Fibroblast of skin of abdomen (primary cell): Measurements from ENCODE around the gene TOR2A.
A peak's percentile ranks its signal among the peaks of the same experiment; 100 is the strongest.

Experiments
- DNase-seq: peaks from one replicate; pipeline ENCODE4 v3.0.0-alpha.2; 2013

Gene TOR2A

DNA sequence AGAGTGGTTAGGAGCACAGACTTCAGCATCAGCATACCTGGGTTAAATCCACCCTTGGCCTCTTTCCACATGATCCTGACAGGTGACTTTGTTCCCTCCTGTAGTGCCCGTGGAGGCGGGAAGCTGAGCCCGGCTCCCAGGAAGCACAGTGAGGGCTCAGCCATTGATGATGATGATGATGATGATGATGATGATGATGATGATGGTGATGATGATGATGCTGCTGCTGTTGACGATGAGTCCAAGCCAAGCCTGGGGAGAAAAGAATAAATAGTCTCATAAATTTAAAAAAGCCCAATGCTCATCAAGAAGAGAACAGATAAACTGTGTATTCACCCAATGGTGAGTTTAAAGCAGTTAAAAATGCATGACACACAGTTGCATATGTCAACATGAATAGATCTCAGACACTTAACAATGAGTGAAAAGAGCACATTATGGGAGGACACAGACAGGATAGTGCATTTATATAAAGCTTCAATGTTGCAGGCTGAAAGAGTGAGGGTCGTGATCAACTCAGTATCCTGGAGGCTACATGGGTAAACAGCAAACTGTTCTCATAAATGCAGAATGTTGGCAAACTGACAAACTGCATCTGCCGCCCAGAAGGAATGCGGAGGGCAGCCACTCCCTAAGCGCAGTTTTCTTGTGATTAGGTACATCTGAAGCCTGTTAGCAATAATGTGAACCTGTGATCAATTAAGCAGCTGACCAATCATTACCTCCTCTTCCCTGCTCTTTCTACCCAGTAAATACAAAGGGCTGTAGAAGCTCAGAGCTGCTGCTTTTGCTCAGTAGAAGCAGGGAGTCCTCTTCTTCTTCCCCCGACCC lies 40.0 kb downstream of the TOR2A start:
- peak; percentile 70 for DNase-seq

DNA sequence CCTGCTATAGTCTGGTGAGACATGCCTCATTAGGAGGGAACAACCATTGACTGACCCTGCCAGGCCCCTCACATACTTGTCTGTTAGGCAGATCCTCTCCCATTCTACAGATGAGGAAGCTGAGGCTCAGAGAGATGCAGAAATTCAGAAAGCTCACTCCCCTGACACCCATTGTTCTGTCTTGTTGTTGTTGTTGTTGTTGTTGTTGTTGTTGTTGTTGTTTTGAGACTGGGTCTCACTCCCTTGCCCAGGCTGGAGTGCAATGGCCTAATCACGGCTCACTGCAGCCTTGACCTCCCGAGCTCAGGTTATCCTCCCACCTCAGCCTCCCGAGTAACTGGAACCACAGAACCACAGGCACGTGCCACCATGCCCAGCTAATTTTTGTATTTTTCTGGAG lies 41.4 kb downstream of the TOR2A start:
- no peak for DNase-seq

DNA sequence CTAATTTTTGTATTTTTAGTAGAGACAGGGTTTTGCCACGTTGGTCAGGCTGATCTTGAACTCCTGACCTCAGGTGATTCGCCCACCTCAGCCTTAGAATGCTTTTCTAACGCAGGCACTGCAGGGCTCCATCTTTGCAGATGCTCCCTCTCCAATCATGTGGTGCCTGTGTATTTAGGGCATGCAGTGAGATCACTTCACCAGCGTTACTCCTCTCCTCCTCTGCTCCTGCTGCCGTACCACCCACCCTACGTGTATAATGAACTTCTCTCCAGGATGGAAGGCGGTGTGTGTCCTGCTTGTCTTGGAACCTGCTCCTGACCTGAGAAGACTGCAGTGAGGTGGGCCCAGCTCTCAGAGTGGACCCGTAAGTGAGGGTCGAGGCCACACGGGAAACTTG lies 42.0 kb downstream of the TOR2A start:
- DNase-seq, result no peak

DNA sequence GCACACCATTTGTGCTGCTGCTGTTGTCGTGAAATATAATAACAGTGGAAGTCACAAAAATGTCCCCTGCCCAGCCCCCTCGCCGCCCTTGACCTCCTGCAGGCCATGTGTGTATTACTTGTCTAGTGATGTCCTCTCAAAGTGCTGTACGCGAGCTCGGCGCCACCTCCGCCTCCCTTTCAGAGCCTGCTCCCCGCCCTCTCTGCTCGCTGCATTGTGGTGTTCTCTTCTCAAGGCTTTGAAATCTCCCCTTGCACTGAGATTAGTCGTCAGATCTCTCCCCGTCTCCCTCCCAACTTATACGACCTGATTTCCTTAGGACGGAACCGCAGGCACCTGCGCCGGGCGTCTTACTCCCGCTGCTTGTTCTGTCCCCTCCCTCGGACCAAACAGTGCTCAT lies 43.0 kb downstream of the TOR2A start:
- no peak for DNase-seq

DNA sequence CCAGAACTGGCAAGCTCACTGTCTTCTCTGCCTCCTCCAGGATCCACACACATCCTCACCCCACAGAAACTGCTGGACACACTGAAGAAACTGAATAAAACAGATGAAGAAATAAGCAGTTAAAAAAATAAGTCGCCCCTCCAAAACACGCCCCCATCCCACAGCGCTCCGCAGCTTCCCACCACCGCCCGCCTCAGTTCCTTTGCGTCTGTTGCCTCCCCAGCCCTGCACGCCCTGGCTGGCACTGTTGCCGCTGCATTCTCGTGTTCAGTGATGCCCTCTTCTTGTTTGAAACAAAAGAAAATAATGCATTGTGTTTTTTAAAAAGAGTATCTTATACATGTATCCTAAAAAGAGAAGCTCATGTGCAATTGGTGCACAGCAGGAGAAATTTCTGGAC lies 44.4 kb downstream of the TOR2A start:
- DNase-seq, result no peak

DNA sequence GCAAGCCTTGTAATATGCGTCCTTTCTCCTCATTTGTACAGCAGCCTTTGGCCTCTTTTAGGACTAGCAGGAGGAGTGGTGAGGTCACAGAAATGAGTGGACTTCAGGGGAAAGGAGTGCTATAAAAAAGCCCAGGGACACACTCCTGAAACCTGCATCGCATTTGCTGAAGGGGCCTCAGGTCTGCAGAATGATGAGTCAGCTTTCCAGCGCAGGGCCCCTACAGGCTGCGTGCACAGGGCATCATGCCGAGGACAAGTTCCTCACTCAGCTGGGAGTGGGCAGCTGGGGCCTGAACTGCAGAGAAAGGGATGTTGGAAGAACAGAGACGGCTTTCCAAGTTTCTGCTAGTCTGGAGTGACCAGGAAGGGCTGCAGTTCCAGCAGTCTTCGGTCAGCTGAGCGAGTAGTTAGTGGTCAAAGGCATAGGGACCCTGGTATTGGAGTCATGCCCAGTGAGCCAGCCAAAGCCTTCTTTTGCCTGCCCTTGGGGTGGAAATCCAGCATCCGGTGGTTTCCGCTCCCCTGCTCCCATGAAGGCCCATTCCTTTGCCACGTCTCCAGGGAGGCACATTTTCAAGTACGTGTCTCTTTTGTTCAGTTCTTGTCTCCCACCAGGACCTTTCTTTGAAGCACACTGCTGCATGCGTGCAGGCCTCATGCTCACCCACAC lies 45.6 kb downstream of the TOR2A start:
- DNase-seq, result no peak

DNA sequence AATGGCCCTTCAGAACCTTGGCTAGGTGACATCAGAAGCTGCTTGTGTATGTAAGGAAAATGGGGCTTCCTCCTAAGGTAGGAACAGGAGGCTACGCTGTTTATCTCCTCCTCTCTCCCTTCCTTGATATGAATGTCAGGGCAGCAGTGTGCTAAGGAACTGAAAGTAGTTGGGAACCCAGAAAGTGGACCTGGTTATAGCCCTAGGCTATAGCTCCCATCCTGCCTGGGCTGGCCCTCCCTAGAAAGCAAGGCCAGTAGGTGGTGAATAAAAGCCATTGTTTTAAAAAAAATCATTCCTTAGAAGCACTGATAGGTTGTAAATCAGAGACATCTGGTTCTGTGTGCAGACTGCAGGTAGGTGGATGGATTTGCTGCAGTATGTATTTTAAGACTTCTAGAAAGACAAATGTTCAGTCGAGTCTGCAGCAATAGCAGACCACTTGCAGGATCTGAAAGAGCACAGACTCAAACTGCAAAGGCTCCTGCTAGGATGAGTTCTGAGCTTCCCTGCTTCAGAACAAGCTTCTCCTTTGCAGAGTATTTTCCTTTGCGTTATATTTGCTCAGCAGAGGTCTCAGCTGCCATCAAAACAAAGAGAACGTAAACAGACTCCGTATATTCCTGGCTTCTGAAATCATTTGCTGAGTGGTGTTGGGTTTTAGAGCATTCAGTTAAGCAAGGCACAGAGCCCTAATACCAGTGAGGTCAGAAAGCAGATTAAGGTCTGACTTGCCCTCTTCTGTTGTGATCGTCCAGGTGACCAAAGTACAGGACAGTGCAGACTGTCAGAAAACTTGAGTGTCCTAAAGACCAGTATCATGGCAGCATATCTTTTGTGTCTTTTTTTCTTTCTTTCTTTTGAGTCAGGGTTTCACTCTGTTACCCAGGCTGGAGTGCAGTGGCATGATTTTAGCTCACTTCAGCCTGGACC lies 48.4 kb downstream of the TOR2A start:
- no peak for DNase-seq

DNA sequence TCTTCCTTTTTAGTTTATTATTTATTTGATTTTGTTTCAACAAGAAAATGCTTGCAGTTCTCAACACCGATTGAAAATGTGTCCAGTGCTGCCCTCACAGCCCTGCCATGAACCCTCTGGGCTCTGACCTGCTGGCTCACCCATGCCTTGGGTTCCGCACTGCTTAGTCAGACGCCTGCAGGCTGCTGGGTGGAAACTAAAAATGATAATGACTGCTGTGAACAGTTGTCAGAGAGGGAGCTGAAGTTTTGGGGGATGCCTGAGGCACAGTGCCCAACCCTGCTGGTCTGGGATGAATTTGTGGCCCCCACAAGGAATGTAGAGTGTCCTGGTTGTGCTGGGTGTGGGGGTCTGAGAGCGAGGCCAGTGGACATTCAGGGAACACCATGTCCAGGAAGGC lies 50.5 kb downstream of the TOR2A start:
- DNase-seq, result peak; percentile 41

DNA sequence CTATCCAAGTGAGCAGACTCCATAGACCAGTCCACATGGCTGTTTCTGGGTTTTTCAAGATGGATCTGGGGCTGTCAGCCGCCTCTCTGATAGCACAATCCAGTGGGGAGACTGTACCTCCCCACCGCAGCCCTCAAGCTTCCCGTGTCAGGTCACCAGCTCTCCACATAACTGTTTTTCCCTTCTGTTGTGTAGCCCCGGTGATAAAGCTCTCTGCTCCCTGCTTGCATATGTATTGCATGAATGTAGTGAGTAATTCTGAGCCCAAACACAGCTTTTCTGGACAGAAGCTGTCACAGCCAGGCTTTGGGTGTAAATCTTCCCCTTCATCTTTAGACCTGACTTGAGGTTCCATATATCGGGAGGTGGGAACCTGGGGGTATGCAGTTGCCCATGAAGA lies 51.4 kb downstream of the TOR2A start:
- peak; percentile 66 for DNase-seq

DNA sequence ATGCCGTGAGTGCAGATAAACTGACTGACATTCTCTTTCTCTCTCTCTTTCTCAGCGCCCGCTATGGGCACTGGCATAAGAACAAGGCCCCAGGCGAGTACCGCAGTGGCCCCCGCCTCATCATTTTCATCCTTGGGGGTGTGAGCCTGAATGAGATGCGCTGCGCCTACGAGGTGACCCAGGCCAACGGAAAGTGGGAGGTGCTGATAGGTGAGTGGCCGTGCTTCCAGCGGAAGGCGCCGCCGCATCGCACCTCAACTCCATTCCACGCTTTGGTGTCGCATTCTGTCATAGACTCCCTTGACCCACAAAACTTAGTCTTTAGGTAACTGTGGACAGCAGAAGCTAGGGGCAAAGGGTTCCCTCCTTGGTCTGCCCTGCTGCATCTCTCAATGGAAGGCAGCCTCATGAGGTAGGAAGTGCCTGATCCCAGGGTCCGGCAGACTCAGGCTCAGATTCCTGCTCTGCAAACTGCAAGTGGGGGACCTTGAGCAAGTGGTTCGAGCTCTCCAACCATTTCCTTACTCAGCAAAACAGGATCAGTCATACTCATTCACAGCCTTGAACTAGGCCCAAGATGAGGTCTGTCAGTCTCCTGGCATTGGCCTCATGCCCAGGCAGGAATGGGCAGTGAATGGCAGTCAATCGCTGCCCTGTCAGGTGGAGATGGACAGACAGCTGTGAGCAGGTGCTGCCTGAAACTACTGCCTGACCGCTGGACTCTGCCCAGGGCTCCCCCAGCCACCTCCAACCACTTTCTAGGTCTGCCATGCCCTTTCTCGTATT lies 52.5 kb downstream of the TOR2A start:
- no peak for DNase-seq
